Type B pancreatic cell (in vitro differentiated cells): ENCODE data around the gene HSD17B11. TPM values are rescaled to one million over a fixed set of nuclear protein-coding genes. Genes with fewer than 3 reads are reported as not detected.

Source experiments
- DNase-seq: peaks from one replicate; pipeline ENCODE4 v3.0.0; 2021; ENCODE audit warnings: mixed read lengths; ENCODE audit not compliant: unreplicated experiment; ENCODE audit errors: extremely low spot score
- H3K27ac Mint-ChIP-seq: 2 replicates; pipeline ENCODE4 v1.8.0; 2021; ENCODE audit warnings: mild to moderate bottlenecking, mixed read lengths
- H3K27me3 Mint-ChIP-seq: 2 replicates; pipeline ENCODE4 v1.8.0; 2021; ENCODE audit warnings: mixed read lengths
- H3K36me3 Mint-ChIP-seq: 2 replicates; pipeline ENCODE4 v1.8.0; 2021; ENCODE audit warnings: mixed read lengths
- H3K4me1 Mint-ChIP-seq: one replicate; pipeline ENCODE4 v1.8.0; 2021; ENCODE audit warnings: mixed read lengths; ENCODE audit not compliant: unreplicated experiment
- H3K4me3 Mint-ChIP-seq: 2 replicates; pipeline ENCODE4 v1.8.0; 2021; ENCODE audit warnings: mild to moderate bottlenecking, mixed read lengths
- H3K9me3 Mint-ChIP-seq: 2 replicates; pipeline ENCODE4 v1.8.0; 2021; ENCODE audit warnings: mixed read lengths
- microRNA-seq: library from miRNA; unstranded; fragments of <30 nt; microRNA quantifications from one replicate; pipeline ENCODE4, GENCODE V29; 2020
- total RNA-seq: library from RNA; stranded (reverse); gene quantifications from 2 replicates; pipeline ENCODE4 v1.2.1, GENCODE V29; 2021; ENCODE audit warnings: low replicate concordance
- TF ChIP-seq, protein P1 (sequence below): fragments of 200-600 bp; sonication (generic); conservative IDR thresholded peaks from 2 replicates; pipeline ENCODE4 v1.5.0; 2021; ENCODE audit warnings: antibody characterized with exemption, mild to moderate bottlenecking

HSD17B11 gene
- total RNA-seq, 1 donor from 2014 or later = 23.9 TPM

DNA sequence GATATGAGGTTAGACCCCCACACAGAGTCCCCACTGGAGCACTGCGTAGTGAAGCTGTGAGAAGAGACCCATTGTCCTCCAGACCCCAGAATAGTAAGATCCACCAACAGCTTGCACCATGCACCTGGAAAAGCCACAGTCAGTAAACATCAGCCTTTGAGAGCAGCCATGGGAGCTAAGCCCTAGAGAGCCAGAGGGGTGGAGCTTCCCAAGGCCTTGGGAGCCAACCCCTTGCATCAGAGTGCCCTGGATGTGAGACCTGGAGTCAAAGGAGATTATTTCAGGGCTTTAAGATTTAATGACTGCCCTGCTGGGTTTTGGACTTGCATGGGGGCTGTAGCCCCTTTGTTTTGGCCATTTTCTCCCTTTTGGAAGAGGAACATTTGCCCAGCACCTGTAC lies 104.0 kb downstream of the HSD17B11 start:
- Mint-ChIP-seq H3K36me3 (no peaks in the 10 kb centered on the region), H3K4me3 (no peak overlapping the region), H3K4me1 (no peaks in the 10 kb centered on the region), H3K27ac (no peak overlapping the region), H3K9me3 (peaks cover 11% of the 10 kb centered on the region), H3K27me3 (no peaks in the 10 kb centered on the region)
- no peak for DNase-seq
- TF ChIP-seq, protein P1, sequence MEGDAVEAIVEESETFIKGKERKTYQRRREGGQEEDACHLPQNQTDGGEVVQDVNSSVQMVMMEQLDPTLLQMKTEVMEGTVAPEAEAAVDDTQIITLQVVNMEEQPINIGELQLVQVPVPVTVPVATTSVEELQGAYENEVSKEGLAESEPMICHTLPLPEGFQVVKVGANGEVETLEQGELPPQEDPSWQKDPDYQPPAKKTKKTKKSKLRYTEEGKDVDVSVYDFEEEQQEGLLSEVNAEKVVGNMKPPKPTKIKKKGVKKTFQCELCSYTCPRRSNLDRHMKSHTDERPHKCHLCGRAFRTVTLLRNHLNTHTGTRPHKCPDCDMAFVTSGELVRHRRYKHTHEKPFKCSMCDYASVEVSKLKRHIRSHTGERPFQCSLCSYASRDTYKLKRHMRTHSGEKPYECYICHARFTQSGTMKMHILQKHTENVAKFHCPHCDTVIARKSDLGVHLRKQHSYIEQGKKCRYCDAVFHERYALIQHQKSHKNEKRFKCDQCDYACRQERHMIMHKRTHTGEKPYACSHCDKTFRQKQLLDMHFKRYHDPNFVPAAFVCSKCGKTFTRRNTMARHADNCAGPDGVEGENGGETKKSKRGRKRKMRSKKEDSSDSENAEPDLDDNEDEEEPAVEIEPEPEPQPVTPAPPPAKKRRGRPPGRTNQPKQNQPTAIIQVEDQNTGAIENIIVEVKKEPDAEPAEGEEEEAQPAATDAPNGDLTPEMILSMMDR = no peak

Small RNAs within 50 kb of the gene (microRNA-seq; reads per million reads assigned to microRNA genes)
- not detected for gene MIR5705

Other genes starting within 250 kb of the HSD17B11 start
- 11.2 and 16.6 TPM in 2 replicates for gene KLHL8, start 170.6 kb downstream of the HSD17B11 start, total RNA-seq
- gene HSD17B13, start 68.3 kb downstream of the HSD17B11 start, total RNA-seq = 0.12 and 0.17 TPM in 2 replicates
- gene NUDT9, start 31.4 kb upstream of the HSD17B11 start, total RNA-seq = 26.5 and 27.5 TPM in 2 replicates
- 0.38 and 11.2 TPM in 2 replicates for gene SPARCL1, start 138.2 kb upstream of the HSD17B11 start, total RNA-seq
- not detected in 2 replicates for gene DSPP, start 217.3 kb upstream of the HSD17B11 start, total RNA-seq